Stimulated activated CD8-positive, alpha-beta memory T cell treated with anti-CD3 and anti-CD28 coated beads, Interleukin-12 subunit alpha, Interleukin-12 subunit beta, amount 100 ng/mL, for 24 hours (primary cell): Measurements from ENCODE around the gene RAP1GAP2.

Experiments used
- DNase-seq: peaks from one replicate; pipeline ENCODE4 v3.0.0-alpha.2; 2020; ENCODE audit errors: extremely low read depth

RAP1GAP2 gene

GRCh38 chr17:2947588-2947950, 151.3 kb downstream of the RAP1GAP2 start:
- no peak for DNase-seq

- DNase-seq: no peak
These were observed 151.8 kb downstream of the RAP1GAP2 start for GRCh38 chr17:2947996-2948550.

DNA sequence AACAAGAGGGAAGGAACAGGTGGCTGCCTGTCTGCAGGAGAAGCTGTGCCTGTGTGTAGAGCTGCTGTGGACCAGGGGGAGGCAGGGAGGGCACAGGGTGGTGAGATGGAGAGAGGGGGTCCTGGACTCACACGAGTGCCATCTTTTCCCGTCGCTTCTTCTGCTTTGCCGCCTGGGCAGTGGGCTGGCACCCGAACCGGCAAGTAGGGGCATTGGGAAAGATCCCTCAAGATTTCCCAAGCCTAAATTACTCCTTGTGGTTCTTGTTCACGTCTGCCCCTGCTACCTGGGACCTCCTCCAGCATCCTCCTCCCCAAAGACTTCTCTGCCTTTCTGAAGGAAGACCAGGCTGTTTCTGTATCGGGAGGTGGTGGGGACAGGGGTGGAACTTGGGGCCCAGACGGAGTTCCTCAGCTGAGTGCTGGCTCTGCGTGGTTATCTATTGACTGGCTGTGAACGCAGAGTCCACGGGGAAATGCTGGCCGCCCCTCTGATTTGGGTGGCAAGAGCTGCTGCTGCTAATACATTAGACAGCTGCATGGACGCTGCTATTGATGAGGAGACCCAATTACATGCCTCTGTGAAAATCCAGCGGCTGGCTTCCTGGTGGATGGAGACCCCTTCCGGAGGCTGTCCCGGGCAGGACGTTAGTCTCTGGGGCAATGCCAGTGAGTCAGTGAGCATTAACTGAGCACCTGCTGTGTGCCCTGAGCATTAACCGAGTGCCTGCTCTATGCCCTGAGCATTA, 152.7 kb downstream of the RAP1GAP2 start:
- no peak for DNase-seq

DNA sequence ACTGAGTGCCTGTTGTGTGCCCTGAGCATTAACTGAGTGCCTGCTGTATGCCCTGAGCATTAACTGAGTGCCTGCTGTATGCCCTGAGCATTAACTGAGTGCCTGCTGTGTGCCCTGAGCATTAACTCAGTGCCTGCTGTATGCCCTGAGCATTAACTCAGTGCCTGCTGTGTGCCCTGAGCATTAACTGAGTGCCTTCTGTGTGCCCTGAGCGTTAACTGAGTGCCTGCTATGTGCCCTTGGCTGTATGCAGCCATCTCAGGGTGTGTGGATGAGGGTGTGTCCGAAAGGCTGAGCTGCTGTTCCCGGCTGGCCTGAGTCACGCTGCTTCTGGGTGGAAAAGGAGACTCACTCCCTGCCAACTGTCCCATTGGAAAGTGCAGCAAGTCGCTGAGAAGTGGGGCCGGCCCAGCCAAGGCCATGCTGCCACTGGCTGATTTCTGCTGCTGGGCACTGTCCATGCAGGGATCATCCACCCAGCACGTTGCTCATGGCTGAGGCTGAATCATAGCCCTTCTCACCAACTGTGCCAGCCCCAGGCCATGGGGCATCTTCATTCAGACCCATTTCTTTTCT, 153.3 kb downstream of the RAP1GAP2 start:
- DNase-seq: no peak

- no peak for DNase-seq
These were observed 154.6 kb downstream of the RAP1GAP2 start for GRCh38 chr17:2950846-2951245.

- no peak for DNase-seq
These were observed 156.1 kb downstream of the RAP1GAP2 start for GRCh38 chr17:2952174-2952845.

GRCh38 chr17:2954898-2955445, 158.7 kb downstream of the RAP1GAP2 start:
- DNase-seq: no peak

- DNase-seq: no peak
These were observed 159.8 kb downstream of the RAP1GAP2 start for GRCh38 chr17:2955931-2956582.

- DNase-seq: no peak
These were observed 161.5 kb downstream of the RAP1GAP2 start for GRCh38 chr17:2957631-2958286.

DNA sequence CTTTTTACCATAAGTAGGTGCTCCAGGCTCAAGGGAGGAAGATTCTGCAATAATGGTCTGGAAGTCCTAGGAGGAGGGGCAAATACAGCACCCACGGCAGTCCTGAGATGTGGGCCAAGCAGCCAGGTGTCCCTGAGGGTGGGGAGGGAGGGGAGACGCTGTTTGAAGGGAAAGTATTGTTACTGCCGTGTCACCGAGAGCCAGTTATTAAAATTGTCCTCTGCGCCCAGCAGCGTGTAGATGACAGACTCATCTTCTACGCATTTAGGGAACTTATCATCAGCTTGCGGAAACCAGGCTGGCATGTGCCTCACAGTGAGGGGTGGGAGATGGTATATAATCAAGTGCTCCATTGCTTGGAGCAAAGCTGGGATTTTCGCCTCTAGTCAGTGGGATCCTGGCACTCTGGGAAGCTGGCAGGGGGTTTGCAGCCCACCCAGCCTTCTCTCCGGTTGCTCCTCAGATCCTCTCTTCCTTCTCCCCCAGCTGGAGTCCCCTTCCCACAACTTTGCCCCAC, 162.5 kb downstream of the RAP1GAP2 start:
- no peak for DNase-seq

DNA sequence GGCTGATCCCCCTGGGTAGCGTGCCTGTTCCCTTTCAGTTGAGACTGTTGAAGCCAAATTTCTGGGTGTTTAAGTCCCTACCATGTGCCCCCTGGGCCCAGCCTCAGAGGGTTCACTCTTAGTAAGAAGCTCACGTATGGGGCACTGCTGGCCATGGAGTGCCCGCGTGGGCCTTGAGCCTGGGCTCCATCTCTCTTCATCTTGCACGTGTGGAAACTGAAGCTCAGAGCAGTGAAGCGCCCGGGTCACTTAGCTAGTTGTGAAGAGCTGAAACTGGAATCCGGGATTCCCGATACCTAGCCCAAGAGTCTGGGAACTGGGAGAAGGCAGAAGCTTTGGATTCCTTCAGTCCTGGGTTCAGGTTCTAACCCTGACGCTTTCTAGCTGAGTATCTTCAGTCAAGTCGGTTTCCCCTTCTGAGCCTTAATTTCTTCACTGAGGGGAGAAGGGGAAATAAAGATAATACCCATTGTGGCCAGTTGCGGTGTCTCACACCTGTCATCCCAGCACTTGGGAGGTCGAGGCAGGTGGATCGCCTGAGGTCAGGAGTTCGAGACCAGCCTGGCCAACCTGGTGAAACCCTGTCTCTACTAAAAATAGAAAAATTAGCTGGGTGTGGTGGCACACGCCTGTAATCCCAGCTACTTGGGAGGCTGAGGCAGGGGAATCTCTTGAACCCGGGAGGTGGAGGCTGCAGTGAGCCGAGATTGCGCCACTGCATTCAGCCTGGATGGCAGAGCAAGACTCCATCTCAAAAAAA, 163.3 kb downstream of the RAP1GAP2 start:
- DNase-seq: no peak

GRCh38 chr17:2961446-2961845, 165.2 kb downstream of the RAP1GAP2 start:
- no peak for DNase-seq

DNA sequence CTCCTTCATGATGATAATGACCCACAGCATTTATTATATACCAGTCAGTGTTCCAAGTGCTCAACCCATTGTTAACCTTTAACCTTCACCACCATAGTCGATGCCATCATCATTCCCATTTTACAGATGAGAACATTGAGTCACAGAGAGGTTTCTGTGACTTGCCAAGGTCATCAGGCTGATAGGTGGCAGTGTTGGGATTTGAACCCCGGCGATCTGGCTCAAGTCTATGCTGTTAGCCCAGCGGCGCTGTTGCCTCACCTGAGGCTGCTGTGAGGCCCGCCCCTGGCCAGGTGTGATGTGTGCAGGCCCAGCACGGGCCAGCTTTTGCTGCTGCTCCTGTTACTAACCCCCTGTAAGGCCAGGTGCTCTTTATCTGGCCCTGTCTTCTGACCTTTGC, 166.0 kb downstream of the RAP1GAP2 start:
- DNase-seq: no peak

DNA sequence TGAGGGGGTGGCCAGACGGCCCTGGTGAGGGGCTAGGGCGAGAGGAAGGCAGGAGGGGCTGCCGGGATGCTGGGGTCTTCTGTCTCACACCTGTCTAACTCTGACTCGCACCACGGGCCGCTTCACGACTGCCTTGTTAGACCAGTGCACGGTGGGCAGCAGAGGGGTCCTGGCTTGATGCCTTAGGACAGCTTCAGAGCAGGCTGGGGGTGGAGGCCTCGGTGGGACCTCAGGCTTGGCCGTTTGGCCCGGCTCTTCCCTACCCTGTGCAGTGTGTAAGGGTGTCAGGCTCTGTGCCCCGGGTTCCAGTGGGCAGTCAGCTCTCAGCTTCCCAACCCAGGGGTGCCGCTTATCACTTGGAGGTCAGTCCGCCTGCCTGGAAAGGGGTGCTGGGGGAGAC, 166.5 kb downstream of the RAP1GAP2 start:
- DNase-seq: no peak

DNA sequence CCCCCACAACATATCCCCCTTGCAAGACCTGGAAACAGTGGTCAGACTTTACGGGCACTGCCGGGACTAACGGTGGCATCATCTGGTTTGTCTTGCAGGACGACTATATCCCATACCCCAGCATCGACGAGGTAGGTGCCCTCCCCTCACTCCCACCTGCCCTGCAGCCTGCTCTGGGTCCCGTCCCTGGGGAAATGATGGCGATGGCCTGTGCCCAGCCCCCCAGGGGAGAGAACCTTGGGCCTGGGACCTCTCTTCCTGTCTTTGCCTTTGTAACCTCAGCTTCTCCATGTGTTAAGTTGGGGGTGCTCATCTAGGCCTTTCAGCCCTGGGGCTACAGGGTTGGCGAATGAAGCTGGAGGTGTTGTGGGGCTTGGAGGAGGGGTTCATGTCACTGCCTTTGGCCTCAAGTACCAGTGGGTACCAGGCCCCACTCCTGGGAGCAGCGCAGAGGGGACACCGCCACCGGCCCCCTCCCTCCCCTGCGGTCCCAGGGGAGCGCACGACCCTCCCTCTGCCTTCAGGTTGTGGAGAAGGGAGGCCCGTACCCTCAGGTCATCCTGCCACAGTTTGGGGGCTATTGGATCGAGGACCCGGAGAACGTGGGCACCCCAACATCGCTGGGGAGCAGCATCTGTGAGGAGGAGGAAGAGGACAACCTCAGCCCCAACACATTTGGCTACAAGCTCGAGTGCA, 167.2 kb downstream of the RAP1GAP2 start:
- no peak for DNase-seq

DNA sequence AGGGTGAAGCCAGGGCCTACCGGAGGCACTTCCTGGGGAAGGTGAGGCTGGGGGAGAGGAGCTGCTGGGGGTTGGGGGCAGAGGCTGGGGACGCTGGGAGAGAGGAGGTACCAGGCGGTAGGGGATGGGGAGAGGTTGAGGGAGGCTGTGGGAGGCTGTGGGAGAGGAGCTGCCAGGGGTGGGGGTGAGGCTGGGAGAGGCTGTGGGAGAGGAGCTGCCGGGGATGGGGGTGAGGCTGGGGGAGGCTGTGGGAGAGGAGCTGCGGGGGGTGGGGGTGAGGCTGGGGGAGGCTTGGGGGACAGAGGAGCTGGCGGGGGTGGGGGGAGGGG, 167.8 kb downstream of the RAP1GAP2 start:
- no peak for DNase-seq

GRCh38 chr17:2964370-2964769, 168.1 kb downstream of the RAP1GAP2 start:
- DNase-seq: no peak

DNA sequence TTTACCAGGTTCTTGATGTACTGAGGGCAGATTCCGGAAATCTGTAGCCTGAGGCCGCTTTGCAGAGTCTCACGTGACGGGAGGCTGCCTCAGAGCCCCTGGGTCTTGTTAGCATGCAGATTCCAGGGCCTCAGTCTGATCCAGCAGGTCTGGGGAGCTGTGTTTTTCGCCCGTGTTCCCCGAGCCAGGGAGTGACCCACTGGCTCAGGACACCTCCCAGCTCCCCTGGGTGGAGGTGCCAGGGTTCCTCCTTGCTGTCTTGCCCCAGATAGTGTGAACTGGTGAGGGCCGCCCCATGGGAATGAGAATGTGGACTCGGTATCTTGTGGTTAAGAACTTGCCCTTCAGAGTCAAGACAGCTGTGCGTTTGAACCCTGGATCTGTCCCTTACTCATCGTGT, 168.6 kb downstream of the RAP1GAP2 start:
- no peak for DNase-seq

GRCh38 chr17:2965621-2966595, 169.7 kb downstream of the RAP1GAP2 start:
- no peak for DNase-seq
